GM21825 (cell line): ENCODE measurements around the gene ADD1.
"Not testable (repeated sequence)": the region's sequence is repeated elsewhere in the genome, so short reads cannot be mapped to it uniquely, and the experiment has no call there.

Experiments
- ATAC-seq: cut with Tn5 transposase; IDR thresholded peaks from one replicate; pipeline ENCODE4 v1.9.1; 2021; ENCODE audit warnings: mild to moderate bottlenecking, moderate library complexity; ENCODE audit not compliant: unreplicated experiment

ADD1 gene

DNA sequence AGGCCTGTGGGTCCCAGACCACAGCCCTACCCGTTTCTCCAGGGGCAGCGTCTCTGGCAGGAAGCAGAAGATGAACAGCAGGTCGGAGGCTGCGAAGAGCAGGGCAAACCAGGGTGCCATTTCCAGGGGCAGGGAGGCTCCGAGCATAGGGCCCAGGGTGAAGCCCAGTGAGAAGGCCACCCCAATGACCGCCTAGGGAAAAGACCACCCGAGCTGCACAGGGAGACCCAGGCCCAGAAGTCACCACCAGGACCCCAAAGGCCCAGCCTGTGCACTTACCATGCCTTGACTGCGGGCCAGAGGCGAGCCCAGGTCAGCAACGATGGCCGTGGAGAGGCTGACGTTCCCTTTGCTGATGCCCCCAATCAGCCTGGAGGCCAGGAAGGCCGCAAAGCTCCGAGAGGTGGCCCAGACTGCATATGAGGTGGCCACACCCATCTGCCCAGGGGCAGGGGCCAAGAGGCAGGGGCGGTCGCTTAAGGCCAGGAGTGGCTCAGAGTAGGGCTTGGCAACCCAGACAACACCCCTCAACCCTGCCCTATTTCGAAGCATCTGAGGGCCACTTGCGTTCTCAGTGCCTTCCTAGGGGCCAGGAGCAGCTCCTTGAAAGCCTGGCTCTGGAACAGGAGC, 88.8 kb downstream of the ADD1 start:
- ATAC-seq: no peak

DNA sequence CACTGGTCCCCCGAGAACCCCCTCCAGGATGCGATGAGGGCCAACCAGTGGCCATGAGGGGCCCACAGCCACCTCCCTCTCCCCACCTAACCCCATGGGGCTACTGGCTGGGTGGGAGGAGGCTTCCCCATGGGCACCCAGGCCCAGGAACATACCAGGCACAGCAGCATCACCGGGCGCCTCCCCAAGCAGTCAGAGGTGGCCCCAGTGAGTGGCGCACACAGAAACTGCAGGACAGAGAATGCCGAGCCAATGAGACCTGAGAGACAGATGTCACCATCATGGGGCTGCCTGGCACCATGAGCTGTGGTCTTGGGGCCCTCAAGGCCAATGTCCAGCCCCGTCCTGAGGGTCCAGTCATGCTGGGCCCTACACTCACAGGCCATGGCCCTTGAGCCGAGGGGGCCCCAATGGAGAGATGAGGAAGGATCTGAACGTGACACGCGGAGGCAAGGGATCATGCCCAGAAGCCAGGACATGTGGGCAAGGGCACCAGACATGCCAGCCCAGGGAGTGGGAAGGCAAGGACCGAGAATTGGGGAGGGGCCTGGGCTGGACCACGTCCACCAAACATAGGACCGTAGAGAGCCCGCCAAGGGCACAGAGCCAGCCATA, 89.4 kb downstream of the ADD1 start:
- ATAC-seq: no peak

DNA sequence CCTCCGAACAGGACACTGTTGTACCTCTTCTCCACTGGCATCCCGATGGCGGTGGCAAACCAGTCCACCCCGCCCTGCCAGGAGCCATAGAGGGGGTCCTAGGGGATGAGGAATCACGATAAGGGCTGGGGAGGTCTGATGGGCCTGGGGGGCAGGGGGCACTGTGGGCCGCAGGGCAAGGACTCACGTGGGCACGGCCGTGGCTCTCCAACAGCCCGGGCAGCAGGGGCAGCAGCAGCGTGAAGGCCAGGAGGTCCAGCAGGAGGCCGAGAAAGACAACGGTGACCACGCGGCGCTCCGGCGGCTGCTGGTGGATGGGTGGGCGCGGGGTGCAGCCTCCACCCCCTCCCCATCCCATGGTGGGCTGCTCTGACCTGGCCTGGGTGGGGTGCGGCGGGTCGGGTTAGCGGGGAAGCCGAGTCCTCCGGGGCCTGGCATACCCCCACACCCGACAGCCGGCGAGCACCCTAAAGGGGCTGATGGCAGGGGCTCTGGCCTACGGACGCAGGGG, 90.0 kb downstream of the ADD1 start:
- no peak for ATAC-seq

DNA sequence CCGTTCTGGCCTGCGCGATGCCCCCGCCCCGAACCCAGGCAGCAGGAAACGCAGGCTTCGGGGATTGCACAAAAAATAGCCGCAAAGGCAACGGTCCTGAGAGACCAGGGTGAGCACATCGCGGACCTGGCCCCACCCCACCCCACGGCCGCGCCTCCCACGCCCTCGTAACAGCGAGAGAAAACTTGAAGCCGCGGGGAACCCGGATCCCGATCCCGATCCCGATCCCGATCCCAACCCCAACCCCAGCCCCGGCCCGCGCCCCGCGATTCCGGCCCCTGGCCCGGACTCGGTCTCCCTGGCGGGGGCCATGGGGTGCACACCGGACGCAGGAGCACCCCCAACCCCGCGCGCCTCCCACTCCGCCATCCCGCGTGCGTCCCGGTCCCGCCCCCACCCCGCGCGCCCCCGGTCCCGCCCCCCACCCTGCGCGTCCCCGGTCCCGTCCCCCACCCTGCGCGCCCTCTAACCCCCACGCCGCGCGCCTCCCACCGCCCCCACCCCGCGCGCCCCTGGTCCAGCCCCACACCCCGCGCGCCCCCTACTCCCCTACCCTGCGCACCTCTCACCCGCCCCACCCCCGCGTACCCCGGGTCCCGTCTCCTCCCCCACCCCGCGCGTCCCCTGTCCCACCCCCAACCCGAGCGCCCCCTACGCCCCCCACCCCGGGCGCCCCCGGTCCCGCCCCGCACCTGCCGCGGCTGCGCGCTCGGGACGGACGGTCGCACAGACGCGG, 90.6 kb downstream of the ADD1 start:
- ATAC-seq: no peak

DNA sequence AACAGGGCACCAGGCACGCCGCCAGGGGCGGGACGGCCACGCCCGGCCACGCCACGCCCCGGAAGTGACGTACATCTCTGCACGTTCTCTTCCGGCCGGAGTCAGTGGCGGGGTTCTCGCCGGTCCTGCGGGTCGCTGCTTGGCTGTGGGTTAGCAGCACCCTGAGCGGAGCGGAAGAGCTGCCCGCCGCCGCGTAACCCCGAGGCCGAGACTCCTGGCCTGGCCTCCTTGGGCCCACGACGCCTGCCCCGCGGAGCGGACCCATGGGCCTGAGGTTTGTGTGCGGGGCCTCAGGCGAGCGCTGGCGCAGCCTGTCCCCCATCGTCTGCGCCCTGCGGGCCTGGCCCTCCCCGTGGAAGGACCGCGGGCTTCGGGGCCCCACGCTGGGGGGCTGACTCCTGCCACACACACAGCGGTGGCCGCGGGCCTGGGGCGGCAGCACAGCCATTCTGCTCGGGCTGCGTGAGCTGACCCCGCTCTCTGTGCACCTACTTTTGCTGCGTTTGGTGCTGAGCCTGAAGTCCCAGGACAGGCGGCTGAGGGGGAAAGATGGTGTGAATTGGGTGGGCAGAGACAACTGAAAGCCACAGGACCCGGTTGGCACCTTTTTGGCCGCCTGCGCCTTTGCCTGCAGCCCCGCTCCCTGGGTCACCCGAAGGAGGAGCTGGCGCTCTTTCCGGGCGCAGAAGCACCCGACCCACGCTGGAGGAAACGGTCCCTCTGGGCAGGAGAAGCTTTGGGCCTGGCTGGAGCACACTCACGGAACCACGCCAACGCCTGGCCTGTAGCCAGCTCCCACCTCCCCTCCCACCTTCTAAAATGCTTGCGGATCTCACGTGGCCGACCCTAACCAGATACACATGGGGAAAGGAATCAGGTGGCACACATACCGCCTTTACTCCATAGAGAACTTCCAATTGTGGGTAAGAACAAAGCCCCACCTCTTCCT, 91.4 kb downstream of the ADD1 start:
- peak; percentile 41 for ATAC-seq

DNA sequence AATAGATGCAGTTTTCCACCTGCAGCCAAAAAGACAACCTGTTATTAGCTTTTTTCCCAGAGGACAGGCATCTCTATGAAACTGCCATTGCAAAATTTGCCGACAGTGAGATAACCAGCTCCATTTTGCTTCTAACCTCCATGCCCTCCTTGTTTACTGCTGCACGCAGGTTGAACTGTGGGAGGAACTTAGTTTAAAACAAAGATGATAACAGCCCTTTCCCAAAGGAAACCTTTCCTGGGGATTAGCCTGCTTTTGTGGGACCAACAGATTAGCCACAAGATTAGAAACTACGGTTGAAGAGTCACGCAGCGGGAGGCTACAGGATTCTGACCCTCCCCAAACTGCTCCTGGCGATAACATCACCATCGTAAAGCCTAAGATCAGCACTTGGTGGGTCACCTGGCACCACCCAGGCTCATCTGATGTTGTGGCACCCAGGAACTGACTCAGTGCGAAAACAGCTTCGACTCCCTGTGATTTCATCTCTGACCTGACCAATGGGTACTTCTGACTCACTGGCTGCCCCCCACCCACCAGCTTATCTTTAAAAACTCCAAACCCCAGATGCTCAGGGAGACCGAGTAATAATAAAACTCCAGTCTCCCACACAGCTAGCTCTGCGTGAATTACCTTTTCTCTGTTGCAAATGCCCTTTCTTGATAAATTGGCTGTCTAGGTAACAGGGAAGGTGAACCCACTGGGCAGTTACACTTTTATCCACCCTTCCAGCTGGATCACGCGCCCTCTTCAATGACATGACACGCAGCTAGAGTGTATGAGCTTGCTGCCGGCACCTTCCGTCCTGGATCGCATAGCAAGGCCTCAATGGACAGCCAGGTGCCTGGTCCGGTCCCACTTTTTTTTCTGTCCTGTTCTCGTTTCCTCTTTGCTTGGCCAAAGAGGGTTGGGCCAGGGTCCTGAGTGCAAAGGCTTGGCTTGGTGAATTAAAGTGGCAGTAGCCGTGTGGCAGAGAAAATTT, 92.4 kb downstream of the ADD1 start:
- ATAC-seq: no peak

DNA sequence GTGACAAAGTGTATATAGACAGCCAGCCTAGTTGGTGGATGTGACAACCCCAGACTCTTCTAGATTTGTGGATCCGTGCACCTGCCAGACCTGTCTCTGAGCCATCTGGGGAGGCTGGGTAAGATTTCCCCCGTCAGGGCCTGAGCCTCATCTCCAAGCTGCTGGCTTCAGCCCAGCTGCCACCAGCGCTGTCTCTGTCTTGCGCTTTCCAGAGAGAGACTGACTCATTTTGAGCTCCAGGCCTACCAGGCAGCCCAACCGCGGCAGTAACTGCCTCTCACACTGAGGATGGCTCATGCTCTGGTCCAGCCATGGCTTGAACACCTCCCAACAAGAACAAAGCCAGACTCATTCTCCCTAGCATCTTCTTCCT, 93.1 kb downstream of the ADD1 start:
- ATAC-seq: no peak

DNA sequence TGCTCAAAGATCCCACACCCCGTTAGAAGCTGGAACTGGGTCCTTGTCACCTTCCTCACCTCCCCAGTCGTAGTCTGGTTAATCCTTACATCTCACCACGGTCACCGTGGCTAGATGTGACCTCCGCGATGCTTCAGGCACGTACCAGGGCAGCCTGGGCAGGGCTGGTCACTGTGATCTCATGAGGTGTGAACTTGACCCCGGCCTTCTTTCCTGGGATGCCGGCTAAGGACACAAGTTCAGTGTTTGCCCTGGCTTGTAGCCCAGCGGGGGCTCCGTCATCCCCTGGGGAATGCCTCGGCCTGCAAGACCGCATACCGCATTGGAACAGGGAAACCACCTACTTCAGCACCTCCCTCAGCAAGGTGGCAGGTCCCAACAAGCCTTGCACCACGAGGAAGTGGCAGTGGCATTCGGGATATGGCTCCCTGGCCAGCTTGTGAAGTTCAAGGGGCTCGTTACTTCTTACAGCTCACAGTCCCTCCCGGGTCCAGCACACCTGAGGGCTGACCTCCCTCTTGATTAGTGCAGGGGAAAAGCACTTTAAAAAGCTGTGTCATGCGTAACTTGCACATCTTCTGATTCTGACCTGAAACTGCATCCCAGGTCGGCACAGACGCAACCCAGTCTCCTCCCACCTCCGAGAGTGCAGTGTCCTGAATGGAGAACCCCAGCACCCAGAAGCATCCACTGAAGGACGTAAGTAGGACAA, 93.7 kb downstream of the ADD1 start:
- no peak for ATAC-seq

DNA sequence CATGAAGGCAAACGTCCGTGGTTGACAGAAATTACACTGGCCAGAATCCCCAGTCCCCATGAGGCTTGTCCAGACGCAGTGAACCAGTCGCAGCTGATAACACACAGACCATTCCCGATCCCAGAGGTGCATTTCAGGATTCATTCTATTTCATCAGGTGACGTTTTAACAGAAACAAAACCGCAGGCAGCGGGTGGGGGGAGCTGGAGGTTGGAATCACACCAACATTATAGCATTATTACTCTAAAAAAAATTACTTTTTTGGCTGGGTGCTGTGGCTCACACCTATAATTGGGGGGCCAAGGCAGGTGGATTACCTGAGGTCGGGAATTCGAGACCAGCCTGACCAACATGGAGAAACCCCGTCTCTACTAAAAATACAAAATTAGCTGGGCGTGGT, 94.3 kb downstream of the ADD1 start:
- no peak for ATAC-seq

DNA sequence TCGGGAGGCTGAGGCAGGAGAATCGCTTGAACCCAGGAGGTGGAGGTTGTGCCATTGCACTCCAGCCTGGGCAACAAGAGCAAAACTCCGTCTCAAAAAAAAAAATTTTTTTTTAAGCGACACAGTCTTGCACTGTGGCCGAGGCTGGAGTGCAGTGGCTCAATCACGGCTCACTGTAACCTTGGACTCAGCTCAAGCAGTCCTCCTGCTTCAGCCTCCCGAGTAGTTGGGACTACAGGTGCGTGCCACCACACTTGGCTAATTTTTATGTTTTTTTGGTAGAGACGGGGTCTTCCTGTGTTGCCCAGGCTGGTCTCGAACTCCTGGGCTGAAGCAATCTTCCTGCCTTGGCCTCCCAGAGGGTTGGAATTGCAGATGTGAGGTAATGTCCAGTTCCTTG, 94.8 kb downstream of the ADD1 start:
- ATAC-seq: not testable (repeated sequence)

DNA sequence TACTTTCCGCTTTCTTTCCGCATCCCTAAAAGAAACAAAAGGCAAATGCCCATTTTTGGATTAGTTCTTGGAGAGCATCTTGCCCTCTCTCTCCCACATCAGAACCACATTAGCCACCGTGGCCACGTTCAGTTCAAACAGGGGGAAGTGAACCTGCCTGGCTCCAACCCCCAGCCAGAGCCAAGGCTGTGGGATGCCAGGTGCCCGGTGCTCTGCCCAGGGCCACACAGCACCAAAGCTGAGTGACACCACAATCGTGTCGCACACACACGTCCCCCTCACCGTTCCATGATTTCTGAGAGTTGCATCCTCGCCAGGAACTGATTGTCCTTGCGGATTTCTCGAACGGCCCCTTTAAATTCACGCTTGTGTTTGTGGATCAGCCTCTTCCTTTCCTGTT, 95.3 kb downstream of the ADD1 start:
- ATAC-seq: no peak

DNA sequence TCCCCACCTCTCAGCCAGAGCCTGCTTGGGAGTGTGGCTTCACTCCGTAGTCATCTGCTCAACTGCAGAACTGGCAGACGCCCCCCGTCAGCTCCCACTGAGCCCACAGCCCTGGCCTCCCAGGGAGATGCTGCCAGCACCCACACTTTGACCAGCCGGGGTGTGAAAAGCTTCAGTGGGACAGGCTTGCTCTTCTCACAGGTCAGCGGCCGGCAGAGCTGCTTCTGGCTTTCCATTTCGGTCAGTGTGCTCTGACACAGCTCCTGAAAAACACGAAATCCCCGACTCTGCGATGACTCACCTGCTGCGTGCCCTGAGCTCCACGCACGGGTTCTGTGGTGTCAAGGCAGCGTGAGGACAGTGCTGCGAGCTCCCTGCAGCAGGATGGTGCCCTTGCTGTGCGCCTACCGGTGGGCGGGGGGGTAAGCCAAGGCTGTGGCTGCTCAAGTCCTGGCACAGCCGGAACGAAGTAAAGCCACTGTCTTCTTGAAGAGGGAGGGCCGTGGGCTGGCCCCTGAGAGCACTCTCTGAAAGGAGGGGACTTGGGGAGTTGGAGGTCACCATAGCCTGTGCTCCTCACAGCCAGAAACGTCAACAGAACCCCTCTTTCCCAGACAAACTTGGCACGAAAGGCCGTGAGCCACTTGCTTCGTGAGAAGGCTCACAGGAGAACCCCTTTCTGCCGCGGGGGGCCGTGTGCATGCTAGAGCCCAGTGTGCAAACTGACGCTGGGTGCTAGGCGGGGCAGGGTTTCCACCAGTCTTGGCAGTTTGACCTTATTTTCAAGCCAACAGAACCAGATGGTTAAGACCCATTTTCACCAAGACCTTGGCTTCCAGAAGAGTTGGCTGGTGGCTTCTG, 96.0 kb downstream of the ADD1 start:
- ATAC-seq: no peak

DNA sequence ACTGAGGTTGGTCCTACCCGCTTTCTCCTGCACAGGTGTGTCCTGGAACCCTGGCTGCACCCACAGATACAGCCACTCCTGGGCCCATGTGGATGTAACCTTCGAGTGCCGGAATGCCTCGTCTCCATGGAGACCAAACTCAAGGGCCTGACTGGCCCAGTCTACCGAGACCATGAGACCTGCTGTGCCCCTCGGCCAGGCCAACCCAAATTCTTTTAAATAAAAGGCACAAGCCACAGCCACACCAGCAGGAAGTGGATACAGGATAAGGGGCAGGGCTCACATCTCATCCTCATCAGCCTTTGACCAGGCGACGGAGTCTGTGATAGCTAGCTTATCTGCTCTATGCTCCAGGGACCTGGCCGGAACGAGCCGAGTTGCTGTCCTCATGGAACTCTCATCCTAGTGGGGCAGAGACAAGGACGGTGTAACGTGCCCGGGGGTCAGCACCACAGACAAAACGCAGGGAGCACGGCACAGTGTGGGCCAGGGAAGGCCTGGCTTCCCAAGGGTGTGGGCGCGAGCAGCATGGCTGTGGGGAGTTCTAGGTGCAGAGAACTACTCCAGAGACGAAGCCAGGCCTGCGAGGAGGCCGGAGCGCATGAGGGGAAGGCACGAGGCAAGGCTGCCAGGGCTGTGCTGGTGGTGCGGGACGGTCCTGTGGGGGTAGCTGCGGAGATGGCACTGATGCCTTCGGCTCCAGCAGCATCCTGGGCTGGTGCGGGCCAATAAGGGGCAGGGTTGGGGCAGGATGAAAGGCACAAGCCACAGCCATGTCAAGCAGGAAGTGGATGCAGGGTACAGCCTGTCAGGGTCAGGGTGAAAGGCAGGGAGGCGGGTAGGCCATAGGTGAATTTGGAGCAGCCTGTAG, 96.9 kb downstream of the ADD1 start:
- no peak for ATAC-seq

DNA sequence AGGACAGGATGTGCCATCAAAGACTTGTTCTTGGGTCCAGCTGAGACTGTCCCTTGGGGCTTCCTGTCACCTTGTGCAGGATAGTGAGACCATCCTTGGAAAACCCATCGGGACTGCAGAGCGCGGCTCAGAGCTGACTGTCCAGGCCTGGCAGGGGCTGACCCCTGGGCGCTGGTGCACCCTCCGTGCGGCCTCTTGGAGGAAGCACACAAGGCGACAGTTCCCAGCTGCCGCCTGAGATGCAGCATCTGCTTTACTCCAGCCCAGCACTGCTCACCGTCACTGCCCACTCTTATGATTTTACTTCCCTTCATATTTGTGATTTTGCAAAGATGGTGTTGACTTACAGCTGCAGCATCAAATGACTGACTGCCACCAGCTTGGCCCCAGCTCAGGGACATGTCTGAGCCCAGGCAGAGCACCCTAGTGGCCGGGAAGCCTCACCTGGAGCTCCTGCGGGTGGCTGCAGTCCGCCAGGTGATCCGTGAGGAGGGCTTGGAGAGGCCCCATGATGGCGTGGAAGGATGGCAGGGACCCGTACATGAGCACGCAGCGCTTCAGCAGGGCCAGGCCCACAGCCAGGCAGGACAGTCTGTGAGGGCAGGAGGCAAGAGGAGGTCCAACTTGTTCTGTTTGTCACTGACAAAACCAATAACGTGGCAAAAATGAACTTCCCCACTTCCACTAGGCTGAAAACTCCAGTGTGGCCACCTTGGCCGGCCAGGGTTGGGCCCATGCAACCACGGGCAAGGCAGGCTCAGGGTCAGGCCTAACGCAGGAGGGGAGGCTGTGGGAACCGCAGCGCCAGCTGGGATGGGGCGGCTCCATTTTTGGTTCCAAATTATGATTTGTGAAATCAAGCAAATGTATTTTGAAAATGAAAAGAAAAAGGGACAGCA, 97.7 kb downstream of the ADD1 start:
- no peak for ATAC-seq

DNA sequence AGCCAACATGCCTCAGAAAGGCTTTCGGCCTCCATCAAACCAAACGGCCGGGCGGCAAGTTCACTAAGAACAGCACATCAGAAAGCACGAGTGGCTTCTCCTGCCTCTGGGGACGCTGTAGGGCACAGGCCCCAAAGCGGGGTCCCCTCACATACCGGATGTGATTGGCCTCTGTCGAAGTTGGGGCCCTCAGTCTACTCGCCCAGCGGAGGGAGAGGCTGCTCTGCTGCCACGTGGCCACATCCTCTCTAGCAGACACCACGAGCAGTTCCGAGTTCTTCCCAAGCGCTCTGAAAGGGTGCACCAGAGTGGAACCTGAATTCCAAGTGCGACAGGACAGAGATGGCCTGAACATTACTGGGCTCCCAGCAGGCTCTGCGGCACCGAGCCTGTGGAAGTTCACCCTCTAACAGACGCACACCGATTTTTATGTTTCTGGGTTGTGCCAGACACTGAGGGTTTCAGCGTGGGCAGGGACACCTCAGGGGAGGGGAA, 98.4 kb downstream of the ADD1 start:
- no peak for ATAC-seq
